Tibial nerve (tissue), 3 donors: ENCODE data around the gene CCNY.

Experiments
- CTCF ChIP-seq, 5 experiments: fragments of 200-600 bp in 3 of 5; fragments of 450-650 bp in 2 of 5; sonication (generic) in 3 of 5; IDR thresholded peaks; one replicate each; pipeline ENCODE4 v1.5.1; 2016 to 2019; ENCODE audit warnings: antibody characterized with exemption in 5 of 5, mild to moderate bottlenecking in 3 of 5, moderate library complexity in 2 of 5
- POLR2A ChIP-seq, 2 donors: fragments of 450-650 bp; IDR thresholded peaks; one replicate each; pipeline ENCODE4 v1.6.1; 2017; ENCODE audit warnings: antibody characterized with exemption in 2 of 2, mild to moderate bottlenecking in 2 of 2, moderate library complexity in 2 of 2

DNA sequence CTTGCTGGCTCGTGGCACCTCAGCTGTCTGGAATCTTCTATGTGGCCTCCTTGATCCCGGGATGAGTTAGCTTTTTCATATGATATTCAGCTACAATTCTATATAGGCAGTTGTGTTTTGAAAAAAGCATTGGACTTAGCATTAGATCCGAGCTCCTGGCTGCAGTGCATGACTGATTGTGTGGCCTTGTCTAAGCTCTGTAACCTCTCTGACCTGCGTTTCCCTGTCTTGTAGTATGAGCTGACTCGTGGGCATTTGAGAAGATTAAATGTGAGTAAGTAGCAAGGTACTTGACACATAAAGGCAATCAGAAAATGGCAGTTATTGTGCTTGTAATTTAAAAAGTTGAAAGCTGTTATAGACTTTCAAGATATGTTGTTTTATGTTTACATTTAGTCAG is 85.9 kb downstream of the CCNY start:
- no peak for TF ChIP-seq CTCF (IDR thresholded peaks at IDR 0.05)
- TF ChIP-seq POLR2A (IDR thresholded peaks at IDR 0.05), result no peak
